Fibroblast of the aortic adventitia (primary cell): ENCODE data around the gene CTU2. TPM values are rescaled to one million over a fixed set of nuclear protein-coding genes. Genes with fewer than 3 reads are reported as not detected.

Source experiments
- DNase-seq: peaks from one replicate; pipeline ENCODE4 v3.0.0-alpha.2; 2010; ENCODE audit warnings: low read depth
- H3K4me3 ChIP-seq: 2 replicates; pipeline ENCODE4 v1.5.1; 2011; ENCODE audit warnings: low read depth, mild to moderate bottlenecking, control low read depth, low read length, moderate library complexity
- total RNA-seq: library from RNA; depleted of rRNA; stranded (reverse); fragments of >200 nt; gene quantifications from 2 replicates; pipeline ENCODE4 v1.2.3, GENCODE V29; 2012; ENCODE audit warnings: low replicate concordance
- TF ChIP-seq, protein P1 (sequence below): IDR thresholded peaks from 2 replicates; pipeline ENCODE4 v1.5.1; 2011; ENCODE audit warnings: mild to moderate bottlenecking, low read length, control low read depth, inconsistent platforms; ENCODE audit not compliant: insufficient read depth

CTU2 gene
- total RNA-seq, 1 donor: 15.2 TPM

DNA sequence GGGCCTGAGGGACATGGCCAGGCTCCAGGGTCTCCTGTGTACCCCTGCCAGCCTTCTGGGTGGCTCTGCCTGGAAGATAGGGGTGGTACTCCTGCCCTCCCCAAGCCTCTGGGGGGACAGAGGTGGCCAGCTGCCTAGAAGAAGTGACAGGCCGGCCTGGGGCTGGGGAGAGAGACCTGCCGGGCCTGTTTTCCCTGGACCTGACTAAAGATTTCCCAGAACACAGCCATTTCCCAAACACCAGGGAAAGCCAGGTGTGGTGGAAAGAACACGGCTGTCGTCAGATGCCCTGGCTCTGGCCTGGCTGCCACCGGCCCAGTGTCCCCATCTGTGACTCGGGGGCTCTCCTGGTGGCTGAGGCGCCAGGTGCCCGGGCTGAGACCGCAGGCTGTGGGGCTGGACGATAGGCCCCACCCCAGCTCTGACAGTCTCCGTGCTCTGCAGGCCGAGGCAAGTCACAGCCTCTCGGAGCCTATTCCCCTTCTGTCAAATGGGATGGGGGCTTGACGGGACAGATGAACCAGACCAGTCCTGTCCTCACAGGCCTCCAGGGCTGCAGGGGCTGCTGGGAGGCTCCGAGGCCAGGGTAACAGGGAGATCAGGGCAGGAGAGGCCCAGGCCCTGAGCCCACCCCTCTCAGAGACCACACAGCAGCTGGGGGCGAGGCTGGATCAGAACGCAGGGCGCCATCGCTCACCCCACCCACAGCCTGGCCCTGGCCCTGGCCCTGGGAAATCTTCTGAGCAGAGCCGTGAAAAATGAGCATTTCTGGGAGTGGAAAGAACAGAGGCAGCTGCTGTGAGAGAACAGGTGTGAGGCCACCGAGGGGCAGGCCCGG lies 33.1 kb downstream of the CTU2 start:
- no peak overlapping the region for H3K4me3 ChIP-seq
- no peak for DNase-seq
- TF ChIP-seq, protein P1, sequence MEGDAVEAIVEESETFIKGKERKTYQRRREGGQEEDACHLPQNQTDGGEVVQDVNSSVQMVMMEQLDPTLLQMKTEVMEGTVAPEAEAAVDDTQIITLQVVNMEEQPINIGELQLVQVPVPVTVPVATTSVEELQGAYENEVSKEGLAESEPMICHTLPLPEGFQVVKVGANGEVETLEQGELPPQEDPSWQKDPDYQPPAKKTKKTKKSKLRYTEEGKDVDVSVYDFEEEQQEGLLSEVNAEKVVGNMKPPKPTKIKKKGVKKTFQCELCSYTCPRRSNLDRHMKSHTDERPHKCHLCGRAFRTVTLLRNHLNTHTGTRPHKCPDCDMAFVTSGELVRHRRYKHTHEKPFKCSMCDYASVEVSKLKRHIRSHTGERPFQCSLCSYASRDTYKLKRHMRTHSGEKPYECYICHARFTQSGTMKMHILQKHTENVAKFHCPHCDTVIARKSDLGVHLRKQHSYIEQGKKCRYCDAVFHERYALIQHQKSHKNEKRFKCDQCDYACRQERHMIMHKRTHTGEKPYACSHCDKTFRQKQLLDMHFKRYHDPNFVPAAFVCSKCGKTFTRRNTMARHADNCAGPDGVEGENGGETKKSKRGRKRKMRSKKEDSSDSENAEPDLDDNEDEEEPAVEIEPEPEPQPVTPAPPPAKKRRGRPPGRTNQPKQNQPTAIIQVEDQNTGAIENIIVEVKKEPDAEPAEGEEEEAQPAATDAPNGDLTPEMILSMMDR: no peak

DNA sequence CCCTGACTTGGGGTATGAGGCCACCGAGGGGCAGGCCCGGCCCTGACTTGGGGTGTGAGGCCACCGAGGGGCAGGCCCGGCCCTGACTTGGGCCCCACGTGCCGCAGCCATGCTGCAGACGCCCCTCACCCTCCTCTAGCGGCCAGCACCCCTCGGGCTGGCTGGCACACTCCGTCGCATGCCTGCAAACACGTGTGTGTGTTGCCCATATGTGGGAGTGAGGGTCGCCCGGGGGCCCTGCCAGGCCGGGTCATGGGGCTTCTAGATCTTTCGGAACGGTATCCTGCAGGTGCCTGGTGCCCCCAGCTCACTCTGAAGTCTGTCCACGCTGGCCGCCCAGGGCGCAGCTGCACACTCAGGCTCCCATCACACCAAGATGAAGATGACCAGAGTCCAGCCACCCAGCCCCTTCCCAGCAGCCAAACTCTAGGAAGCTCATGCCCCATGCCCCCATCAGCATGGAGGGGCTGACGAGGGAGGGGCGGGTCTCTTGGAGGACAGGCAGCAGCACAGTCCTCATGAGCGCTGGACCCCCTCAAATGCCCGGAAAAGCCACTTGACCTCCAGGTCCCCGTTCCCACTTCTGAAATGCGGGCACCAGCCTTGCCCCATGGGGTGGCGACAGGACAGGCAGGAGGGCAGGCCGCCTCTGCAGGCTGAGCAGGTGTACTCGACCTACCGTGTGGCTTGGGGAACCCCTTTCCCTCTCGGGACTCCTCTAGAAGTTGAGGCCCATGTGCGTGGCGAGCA lies 33.8 kb downstream of the CTU2 start:
- no peak for DNase-seq
- no peak overlapping the region for H3K4me3 ChIP-seq

DNA sequence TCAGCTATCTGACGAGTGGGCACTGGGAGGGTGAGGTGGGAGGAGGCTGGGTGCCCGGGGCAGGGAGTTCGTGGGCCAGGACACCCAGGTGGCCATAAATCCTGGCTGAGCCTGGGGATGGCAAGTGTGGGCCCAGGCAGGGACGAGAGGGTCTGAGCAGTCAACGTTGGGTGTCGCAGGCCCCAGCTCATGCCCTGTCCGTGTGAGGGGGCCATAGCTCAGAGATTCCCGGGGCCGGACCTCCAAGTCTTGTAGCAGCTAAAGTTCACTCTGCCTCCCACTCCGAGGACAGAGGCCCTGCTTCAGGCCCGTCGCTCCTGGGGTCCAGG lies 34.4 kb downstream of the CTU2 start:
- DNase-seq: no peak
- TF ChIP-seq, protein P1: no peak
- H3K4me3 ChIP-seq: no peak overlapping the region

More for the DNA sequence above, 33.8 kb downstream of the CTU2 start:
- TF ChIP-seq, protein P1: no peak

DNA sequence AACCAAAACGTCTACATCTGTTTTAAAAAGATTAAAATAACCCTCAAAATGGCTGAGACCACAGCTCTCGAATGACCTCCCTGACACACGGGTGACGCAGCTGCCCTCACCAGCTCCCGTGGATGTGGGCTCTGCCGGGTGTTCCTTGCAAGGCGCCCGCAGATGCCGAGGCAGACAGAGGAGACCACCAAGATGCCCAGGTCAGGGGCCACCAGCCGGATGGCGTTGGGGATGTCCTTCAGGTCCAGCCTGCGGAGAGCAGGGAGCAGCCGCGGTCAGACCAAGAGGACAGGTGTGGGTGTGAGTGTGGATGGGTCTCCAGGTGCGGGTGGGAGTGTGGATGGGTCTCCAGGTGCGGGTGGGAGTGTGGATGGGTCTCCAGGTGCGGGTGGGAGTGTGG lies 35.1 kb downstream of the CTU2 start:
- DNase-seq: no peak
- H3K4me3 ChIP-seq: no peak overlapping the region
- TF ChIP-seq, protein P1: no peak

DNA sequence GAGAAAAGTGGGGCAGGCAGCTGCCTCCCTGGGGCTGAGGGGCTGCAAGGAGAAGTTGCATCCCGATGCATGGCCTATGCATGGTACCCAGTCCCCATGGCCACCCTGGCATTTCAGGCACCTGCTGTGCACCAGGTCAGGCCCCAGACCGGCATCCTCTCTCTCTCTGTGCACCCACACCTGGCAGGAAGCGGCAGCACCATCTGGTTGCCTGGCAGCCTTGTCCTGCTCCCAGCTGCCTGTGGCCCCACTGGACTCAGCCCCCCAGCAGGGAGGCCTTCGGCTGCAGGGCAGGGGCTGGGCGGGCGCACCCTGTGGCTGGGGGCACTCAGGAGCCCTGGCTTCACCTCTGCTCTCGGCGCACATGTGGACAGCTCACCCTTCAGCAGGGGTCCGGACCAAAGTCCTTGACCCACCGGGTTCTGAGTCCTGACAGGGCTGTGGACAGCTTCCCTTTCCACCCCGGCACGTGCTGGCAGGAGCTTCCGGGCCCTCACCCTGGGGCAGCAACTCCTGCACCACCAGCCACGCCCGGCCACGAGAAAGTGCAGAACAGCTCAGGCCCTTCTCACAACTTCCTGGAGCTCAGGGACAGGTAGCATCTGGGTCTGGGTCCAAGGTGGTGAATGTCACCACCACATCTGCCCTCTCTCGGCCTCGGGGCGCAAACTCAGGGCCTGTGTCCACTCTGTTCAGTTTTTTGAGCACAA lies 36.7 kb downstream of the CTU2 start:
- no peak for DNase-seq
- TF ChIP-seq, protein P1: no peak
- no peak overlapping the region for H3K4me3 ChIP-seq

DNA sequence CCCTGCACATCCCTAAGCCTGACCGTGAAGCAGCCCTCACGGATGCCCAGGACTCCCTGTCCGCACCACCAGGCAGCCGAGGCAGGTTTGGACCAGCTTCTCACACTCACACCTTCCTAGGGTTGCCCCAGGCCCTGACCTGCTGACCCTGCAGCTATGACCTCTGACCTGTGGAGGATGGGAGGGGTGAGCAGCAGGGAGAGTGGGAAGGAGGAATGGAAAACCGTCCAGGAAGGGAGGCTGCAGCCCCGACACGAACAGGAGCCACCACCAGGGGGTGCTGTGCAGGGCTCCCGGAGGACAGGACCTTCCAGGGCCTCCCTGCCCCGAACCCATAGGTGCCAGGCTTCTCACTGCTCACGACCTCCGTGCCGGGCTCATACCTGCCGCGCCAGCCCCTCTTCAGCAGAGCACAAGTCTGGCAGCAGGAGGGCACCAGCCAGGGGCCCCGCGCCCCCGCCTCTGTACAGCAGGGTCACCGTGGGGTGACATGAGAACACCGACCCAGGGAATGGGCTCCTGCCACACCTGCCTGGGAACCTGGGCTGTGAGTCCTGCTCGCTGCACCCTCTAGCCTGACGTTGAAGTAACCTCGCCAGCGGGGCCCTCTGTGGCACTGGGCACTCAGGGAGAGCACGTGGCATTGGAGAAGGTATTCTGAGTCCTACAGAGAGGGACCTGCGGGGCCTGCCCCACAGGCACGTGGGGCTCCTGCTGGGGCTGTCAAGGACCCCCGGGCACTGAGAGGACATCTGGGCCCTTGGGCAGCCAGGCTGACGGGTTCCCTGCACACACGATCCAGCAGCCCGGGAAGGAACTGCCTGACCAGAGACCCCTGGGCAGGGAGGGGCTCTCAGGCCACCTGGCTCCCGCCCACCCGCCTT lies 37.6 kb downstream of the CTU2 start:
- TF ChIP-seq, protein P1: peak; percentile 86
- peak; percentile 70 for DNase-seq

More for the DNA sequence above, 37.6 kb downstream of the CTU2 start:
- no peak overlapping the region for H3K4me3 ChIP-seq
